GM08714 (cell line): ENCODE results near the gene RNF5.

ENCODE experiments used
- H3K4me3 ChIP-seq: fragments of 200-500 bp; sonication (Bioruptor generic); 2 replicates; pipeline ENCODE4 v1.5.1; 2014; ENCODE audit warnings: mild to moderate bottlenecking, low read length, inconsistent platforms
- ZNF274 ChIP-seq: IDR thresholded peaks from 2 replicates; pipeline ENCODE4 v1.6.1; 2012; ENCODE audit warnings: mild to moderate bottlenecking, low read depth, low read length

The RNF5 gene

DNA sequence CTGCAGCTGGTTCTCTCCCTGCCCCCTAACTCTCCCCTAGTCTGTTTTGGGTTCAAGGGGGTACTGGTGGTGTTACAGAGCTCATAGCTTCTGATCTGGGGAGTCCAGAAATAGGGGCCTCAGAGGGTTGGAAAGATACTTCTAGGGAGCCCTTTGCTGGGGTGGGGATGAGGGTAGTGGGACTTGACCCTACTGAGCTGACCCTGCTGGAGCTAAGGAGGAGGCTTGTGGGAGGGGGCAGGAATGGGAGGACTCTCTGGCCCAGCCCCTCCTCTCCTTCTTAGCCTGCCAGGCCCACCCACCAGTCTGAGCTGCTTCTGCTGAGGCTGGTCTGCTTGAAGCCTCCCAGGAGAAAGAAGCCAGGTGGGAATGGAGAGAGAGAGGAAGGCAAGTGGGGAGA lies 13.9 kb upstream of the RNF5 start, which contains the start of gene EGFL8:
TSS of gene EGFL8 (plus strand) at position 301 of the 400 bp plus-strand sequence. CDS start 1,571 bp downstream, outside the sequence.
- TF ChIP-seq ZNF274: no peak
- no peak within 1 kb of the TSS for H3K4me3 ChIP-seq

DNA sequence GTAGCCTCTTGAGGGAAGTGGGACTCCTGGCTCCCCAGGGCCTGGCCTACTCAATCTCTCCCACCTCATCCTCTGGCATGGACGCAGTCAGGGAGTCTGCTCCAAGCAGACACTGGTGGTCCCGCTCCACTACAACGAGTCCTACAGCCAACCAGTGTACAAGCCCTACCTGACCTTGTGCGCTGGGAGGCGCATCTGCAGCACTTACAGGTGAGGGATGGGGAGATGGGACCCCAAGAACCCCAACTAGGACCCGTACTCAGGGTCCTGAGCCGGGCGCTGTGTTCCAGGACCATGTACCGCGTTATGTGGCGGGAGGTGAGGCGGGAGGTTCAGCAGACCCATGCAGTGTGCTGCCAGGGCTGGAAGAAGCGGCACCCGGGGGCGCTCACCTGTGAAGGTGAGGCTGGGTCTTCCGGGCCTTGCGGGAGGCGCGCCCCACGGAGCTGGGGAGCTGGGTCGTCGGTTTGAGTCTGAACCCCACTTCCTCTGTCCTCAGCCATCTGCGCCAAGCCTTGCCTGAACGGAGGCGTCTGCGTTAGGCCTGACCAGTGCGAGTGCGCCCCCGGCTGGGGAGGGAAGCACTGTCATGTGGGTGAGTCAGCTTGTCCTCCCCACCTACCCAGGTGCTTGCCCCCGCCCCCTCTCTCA lies 11.7 kb upstream of the RNF5 start:
- H3K4me3 ChIP-seq: no peak overlapping the region
- TF ChIP-seq ZNF274: no peak

DNA sequence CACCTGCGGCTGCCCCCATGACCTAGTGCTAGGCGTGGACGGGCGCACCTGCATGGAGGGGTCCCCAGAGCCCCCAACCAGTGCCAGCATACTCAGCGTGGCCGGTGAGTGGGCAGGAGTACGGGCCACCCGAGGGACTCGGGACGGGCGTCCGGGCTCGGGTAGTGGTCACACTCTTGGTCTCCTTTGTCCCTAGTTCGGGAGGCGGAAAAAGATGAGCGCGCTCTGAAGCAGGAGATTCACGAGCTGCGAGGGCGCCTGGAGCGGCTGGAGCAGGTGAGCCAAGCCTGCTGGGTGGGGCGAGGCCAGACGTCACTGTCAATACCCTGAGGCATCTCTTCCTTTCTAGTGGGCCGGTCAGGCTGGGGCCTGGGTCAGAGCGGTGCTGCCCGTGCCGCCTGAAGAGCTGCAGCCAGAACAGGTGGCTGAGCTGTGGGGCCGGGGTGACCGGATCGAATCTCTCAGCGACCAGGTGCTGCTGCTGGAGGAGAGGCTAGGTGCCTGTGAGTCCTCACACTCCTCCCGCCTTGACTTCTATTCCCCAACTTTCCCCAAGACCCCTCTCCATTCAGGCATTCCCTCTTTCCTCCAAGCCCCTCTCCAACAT lies 10.9 kb upstream of the RNF5 start:
- H3K4me3 ChIP-seq: no peak overlapping the region
- no peak for TF ChIP-seq ZNF274

DNA sequence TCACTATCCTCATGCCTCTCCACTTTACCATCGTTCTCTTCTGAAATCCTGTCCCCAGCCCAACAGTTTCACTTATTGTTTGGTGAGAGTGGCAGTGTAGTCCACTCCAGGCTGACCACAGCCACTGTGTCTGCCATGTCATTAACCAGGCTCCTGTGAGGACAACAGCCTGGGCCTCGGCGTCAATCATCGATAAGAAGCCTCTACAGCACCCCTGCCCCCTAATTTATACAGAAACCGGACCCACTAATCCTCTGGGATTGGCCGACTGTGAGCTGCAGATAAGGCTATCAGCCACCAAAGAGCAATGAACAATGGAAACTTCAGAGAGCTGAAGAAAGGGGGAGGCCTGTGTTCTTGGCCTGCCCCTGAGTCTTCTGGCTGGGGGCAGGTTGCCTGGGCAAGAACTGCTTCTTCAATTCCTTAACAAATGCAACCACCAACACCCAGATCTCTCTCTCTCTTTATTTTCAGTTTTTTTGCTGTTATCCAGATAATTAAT lies 10.4 kb upstream of the RNF5 start:
- TF ChIP-seq ZNF274: no peak
- no peak overlapping the region for H3K4me3 ChIP-seq

DNA sequence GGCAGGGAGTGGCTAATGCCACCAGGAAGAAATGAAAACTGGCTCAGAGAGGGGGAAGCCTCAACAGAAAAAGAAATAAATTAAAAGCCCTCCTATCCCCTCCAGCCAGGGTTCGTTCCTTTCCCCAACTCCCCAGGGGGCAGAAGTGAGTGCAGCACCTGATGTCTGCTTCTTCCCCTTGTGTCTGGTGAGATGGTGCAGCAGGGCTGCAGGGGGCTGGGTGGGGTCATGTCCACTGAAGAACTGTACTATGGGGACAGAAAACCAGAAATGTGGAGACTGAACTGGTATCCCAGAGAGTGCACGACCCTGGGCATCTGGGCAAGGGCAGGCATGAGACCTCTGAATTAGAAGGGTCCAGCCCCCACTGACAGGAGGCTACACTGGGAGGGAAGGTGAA lies 9.9 kb upstream of the RNF5 start:
- no peak for TF ChIP-seq ZNF274
- no peak overlapping the region for H3K4me3 ChIP-seq

DNA sequence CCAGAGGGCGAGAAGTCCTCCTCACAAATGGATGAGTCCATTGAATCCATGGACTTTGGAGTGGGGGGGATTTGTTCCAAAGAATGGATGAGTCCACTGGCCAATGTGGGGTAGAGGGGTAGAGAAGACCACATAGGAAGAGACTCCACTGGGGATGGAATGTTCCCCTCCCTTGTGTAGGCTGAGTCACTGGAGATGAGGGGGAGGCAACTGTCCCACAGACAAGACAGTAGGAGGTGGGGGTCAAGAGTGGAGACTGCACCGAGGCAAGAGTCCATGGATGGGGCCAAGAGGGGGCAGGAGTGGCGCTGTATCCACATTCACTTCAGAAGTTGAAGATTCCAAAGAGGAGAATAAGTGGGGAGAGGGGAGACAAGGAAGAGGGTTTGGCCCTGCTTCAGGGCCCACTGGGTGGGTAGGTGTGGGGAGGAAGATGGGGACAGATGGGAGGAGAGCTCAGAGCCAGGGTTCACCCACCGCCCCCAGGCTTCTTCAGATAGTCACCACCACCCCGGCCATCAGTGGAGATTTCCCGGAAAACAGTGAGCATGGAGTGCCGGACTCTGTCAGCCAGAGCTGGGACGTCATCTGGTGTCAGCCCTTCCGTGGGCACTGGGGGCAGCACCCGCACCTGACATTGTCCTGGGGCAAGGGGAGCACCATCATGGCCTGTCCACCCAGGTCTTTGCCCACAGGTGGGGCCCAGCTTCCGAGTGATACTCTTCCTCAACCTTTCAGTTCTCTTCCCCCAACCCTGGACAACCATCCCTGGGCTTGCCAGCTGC lies 9.2 kb upstream of the RNF5 start:
- H3K4me3 ChIP-seq: no peak overlapping the region
- TF ChIP-seq ZNF274: no peak

DNA sequence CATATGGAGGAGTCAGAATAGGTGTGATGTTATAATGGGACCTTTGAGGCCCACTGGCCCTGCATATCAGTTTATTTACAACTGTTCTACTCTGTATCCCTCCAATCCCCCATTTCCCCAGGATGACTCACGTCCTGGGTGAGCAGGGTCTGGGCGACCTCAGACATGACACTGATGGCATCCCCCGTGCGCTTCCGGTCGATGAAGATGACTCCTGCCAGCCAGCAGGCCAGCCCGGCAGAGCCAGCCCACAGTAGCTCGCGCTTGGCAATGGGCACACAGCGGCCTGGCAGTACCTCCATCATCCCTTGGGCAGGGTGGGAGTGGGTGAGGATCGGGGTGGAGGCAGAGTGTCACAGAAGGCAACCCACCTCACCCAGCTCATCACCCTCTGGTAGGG lies 7.9 kb upstream of the RNF5 start:
- TF ChIP-seq ZNF274: no peak
- no peak overlapping the region for H3K4me3 ChIP-seq

DNA sequence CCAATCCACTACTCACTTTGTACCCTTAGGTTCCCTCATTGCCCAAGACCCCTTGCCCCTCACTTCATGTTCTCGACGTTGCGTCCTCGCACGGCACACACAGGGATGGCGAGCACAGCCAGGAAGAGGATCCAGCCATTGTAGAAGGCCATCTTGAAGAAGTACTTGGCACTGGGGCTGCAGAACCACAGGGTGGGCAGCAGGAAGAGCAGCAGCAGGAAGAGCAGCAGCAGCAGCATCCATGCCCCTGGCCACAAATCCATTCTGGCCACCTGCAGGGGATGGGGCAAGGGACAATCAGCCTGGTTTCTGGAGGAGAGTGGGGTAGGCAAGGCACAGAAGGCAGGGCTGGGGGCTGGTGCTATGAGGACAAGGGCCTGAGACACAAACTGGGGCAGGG lies 7.0 kb upstream of the RNF5 start:
- TF ChIP-seq ZNF274: no peak
- H3K4me3 ChIP-seq: no peak overlapping the region

DNA sequence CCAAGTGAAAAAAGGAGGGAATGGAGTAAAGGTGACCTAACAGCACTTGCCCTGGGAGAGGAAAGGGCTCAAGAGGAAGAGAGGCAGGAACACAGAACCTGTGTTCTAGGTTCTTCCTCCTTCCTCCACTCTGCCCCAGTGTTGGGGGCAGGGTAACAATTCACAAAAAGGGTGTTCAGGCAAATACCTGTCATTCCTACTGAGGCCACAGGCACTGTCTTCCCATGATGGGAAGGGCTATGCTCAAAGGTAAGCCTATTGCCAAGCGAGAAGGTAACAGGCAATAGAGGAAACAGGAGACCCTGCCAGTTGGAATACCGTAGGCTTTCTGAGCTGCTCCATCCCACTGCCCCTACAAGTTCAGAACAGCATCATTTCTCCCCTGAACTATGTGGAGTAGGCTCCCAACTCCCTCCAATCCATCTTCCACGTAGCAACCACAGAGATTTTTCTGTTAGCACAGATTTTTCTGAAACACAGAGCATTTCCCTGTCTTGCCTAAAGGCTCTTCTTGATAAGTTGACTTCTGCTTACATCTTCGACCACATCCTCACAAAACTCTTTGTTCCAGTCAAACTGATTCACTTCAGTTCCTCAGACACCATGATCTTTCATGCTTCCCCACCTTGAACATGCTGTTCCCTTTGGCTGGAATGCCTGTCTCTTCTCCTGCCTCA lies 5.0 kb upstream of the RNF5 start:
- no peak overlapping the region for H3K4me3 ChIP-seq

DNA sequence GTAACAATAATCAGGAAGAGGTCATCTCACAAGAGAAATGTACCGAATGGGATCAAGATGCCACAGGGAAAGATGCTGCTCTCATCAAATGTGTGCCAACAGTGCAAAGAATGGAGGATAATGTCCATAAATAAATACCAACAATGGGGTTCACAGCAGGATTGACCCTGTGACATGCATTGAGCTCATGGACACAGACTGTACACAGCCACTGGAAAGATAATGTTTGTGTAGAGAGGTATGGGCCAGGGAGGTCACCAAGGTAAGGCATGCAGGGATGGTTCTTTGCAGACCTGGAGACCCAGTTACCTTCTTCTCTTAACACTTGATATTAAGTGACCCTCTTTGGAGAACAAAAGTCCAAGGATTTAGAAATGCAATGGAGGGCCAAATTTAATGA lies 3.8 kb upstream of the RNF5 start:
- H3K4me3 ChIP-seq: no peak overlapping the region
- TF ChIP-seq ZNF274: no peak

More for the DNA sequence above, 5.0 kb upstream of the RNF5 start:
- TF ChIP-seq ZNF274: no peak

DNA sequence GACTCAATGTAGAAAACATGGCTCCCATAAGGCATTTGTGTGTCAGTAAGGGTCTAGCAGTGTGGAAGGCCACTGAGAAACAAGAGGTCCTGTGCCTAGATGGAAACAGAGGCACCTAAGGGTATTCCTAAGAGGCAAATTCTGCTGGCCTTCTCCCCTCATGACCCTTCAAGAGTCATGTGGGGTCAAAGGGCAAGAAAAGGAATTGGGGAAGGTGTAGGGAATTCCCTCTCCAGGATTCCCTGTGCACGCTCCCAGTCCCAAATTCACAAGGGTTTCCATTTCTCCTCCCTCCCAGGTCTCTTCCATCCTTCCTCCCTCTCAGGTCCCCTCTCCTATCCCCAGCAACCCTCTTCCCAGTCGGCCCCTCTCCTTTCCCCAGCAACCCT lies 2.9 kb upstream of the RNF5 start:
- H3K4me3 ChIP-seq: peak overlapping the region; percentile 81
- TF ChIP-seq ZNF274: no peak

DNA sequence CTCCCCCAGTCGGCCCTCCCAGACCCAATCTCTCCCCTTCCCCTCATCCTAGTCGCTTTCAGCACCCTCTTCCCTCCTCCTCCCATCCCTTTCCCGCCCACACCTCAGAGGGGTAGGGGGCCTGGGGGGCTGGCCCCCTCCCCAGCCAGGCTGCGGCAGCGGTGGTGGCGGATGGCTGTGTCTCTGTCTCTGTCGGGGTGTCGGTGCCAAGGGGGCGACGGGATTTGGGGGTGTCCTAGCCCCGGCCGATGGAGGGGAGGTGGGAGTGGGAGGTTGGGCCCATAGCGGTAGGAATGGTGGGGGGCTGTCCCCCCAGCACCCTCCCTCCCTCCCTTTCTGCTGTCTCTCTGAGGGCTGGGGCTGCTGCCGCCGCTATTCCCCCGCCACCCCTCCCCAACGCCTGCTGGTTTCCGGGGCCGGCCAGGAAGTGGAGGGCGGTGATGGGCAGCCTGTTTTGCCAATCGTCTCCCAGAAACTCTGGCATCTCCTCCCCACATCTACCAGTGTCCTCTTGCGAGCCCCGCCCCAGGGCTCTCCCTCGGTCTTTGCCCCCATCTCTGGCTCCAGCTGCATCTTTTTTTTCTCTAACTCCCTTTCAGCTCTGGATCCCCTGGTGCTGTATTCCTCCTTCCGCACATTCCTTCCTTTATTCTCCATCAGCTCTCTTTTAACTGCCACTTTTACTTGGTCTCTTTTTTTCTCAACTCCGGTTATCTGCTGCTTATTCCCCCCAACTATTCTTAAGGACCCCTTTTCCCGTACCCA lies 2.3 kb upstream of the RNF5 start, which contains the start of gene AGPAT1:
TSS of gene AGPAT1 (minus strand) at position 374 of the 765 bp plus-strand sequence. CDS start 4,588 bp downstream, outside the sequence.
- peak within 1 kb of the TSS; percentile 81 for H3K4me3 ChIP-seq
- TF ChIP-seq ZNF274: no peak

DNA sequence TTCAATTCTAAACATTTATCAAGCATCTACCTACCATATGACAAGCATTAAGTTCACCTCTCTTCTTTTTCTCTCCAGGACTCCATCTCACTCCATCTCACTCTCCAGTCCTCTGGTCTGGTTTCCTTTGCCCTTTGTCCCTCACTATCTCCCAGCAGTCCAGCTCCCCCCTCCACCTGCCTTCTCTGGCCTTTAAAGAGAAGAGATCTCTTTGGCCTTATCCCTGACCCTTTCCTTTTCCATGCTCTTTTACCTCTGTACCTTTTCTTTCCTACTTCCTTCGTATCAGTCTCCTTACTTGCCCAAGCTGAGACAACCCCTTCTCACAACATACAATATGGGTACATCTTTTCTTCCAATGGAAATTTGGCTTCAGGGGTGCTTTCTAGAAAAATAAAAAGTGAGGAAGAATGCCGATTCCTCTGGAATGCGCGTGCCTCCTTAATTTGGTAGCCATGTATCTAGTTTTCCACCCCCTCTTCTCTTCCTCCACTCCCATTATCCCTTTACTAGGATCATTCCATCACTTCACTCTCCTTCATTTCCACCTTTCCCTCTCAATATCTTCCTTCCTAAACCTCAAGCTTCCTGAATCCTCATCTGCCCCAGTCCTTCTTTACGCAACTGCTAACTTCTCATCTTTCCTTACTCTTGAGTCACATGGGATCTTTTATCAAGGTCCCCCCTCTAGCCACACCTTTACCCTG lies 1.6 kb upstream of the RNF5 start:
- peak overlapping the region; percentile 80 for H3K4me3 ChIP-seq

More for the DNA sequence above, 1.6 kb upstream of the RNF5 start:
- TF ChIP-seq ZNF274: no peak
